HepG2 (cell line): ENCODE measurements around the gene POLR2F. TPM values are rescaled to one million over a fixed set of nuclear protein-coding genes. Genes with fewer than 3 reads are reported as not detected.

Experiments used
- ARID4A ChIP-seq: sonication (generic); formaldehyde crosslinking; IDR thresholded peaks from 2 replicates; pipeline ENCODE4 v1.5.0; 2020; ENCODE audit warnings: mild to moderate bottlenecking, missing genetic modification reagents, borderline replicate concordance
- ARID5B ChIP-seq: IDR thresholded peaks from 2 replicates; pipeline ENCODE4 v1.4.0; 2020; ENCODE audit warnings: mild to moderate bottlenecking, missing genetic modification reagents
- DMAP1 ChIP-seq: IDR thresholded peaks from 2 replicates; pipeline ENCODE4 v1.6.1; 2016
- DPF2 ChIP-seq: sonication (generic); formaldehyde crosslinking; IDR thresholded peaks from 2 replicates; pipeline ENCODE4 v1.4.0; 2020; ENCODE audit warnings: mild to moderate bottlenecking, low read depth, missing genetic modification reagents, borderline replicate concordance
- ELF3 ChIP-seq: IDR thresholded peaks from 2 replicates; pipeline ENCODE4 v1.6.1; 2016; ENCODE audit warnings: missing genetic modification reagents, missing compliant biosample characterization
- EP300 ChIP-seq, 3 experiments: sonication (generic) in 1 of 3; formaldehyde crosslinking in 1 of 3; IDR thresholded peaks; 2 replicates each; pipeline versions ENCODE4 v1.5.1 to v1.6.1; 2011 to 2020; ENCODE audit warnings: low read depth in 2 of 3, low read length in 2 of 3, borderline replicate concordance in 1 of 3, improper control_type of control experiment in 1 of 3, mild to moderate bottlenecking in 1 of 3, missing genetic modification reagents in 1 of 3, moderate library complexity in 1 of 3
- FOXO1 ChIP-seq: sonication (generic); formaldehyde crosslinking; IDR thresholded peaks from 2 replicates; pipeline ENCODE4 v1.4.0; 2020; ENCODE audit warnings: missing genetic modification reagents
- GATAD1 ChIP-seq: IDR thresholded peaks from 2 replicates; pipeline ENCODE4 v1.6.1; 2016; ENCODE audit warnings: missing genetic modification reagents, missing compliant biosample characterization
- GATAD2A ChIP-seq: IDR thresholded peaks from 2 replicates; pipeline ENCODE4 v1.6.1; 2016
- GFI1 ChIP-seq: sonication (generic); formaldehyde crosslinking; IDR thresholded peaks from 2 replicates; pipeline ENCODE4 v1.5.0; 2020; ENCODE audit warnings: missing genetic modification reagents, mild to moderate bottlenecking, borderline replicate concordance
- PHF21A ChIP-seq: sonication (generic); formaldehyde crosslinking; IDR thresholded peaks from 2 replicates; pipeline ENCODE4 v1.5.0; 2020; ENCODE audit warnings: mild to moderate bottlenecking, missing genetic modification reagents
- RXRB ChIP-seq: IDR thresholded peaks from 2 replicates; pipeline ENCODE4 v1.6.1; 2016; ENCODE audit warnings: borderline replicate concordance, missing genetic modification reagents, missing compliant biosample characterization
- SALL1 ChIP-seq: sonication (generic); formaldehyde crosslinking; IDR thresholded peaks from 2 replicates; pipeline ENCODE4 v1.8.0; 2022; ENCODE audit warnings: mild to moderate bottlenecking, missing genetic modification reagents
- SIX1 ChIP-seq: sonication (generic); formaldehyde crosslinking; IDR thresholded peaks from 2 replicates; pipeline ENCODE4 v1.4.0; 2020; ENCODE audit warnings: missing genetic modification reagents, borderline replicate concordance
- ZBTB21 ChIP-seq: sonication (generic); formaldehyde crosslinking; IDR thresholded peaks from 2 replicates; pipeline ENCODE4 v1.4.0; 2020; ENCODE audit warnings: missing genetic modification reagents
- ZNF710 ChIP-seq: sonication (generic); formaldehyde crosslinking; IDR thresholded peaks from 2 replicates; pipeline ENCODE4 v1.5.0; 2020; ENCODE audit warnings: mild to moderate bottlenecking, missing genetic modification reagents, borderline replicate concordance
- ZNF790 ChIP-seq: sonication (generic); formaldehyde crosslinking; IDR thresholded peaks from 2 replicates; pipeline ENCODE4 v1.8.0; 2022; ENCODE audit warnings: missing genetic modification reagents, mild to moderate bottlenecking, borderline replicate concordance
- polyA plus RNA-seq, 8 experiments: library from polyadenylated mRNA; depleted of rRNA in 3 of 8; stranded (reverse) in 7 of 8; unstranded in 1 of 8; fragments of >200 nt; fragmentation: Illumina TruSeq in 4 of 8; extraction: Trizol in 4 of 8; gene quantifications; 2 replicates each; pipeline versions ENCODE4 v1.2.1 to v1.2.3, GENCODE V29; 2011 to 2016; ENCODE audit warnings: low read depth in 4 of 8, missing spikeins in 1 of 8, mixed read lengths in 1 of 8; ENCODE audit not compliant: insufficient read depth in 1 of 8
- total RNA-seq, 5 experiments: library from RNA; depleted of rRNA; stranded (reverse); fragments of >200 nt; fragmentation: Illumina TruSeq; extraction: Trizol; gene quantifications; 2 replicates each; pipeline ENCODE4 v1.2.3, GENCODE V29; 2016; ENCODE audit warnings: low read depth in 1 of 5
- TF ChIP-seq, protein P1 (sequence below): IDR thresholded peaks from 2 replicates; pipeline ENCODE4 v1.6.1; 2016; ENCODE audit warnings: low read depth, control low read depth

The POLR2F gene
- total and polyA plus RNA-seq, 2 of the 13 experiments (the other 11 are each of a cell fraction or from before 2014, with no cell fraction given), result 135 to 158 TPM

DNA sequence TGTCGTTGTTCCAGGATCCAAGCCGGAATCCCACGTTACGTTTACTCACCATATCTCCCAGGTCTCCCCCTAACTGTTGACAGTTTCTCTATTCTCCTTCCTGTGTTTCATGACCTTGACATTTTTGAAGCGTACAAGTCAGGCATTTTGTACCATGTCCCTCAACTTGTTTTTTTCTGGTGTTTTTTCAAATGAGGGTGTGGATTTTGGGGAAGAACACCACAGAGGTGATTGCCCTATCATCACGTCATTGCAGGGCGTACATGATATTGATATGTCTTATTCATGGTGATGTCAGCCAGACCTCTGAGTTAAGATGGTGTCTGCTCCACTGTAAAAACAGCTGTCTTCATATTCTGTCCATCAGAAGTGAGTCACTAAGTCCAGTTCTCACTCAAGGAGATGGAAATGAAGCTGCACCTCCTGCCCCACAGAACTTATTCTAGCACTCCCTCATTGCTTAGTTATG, 59.1 kb downstream of the POLR2F start (continued):
- TF ChIP-seq, protein P1, sequence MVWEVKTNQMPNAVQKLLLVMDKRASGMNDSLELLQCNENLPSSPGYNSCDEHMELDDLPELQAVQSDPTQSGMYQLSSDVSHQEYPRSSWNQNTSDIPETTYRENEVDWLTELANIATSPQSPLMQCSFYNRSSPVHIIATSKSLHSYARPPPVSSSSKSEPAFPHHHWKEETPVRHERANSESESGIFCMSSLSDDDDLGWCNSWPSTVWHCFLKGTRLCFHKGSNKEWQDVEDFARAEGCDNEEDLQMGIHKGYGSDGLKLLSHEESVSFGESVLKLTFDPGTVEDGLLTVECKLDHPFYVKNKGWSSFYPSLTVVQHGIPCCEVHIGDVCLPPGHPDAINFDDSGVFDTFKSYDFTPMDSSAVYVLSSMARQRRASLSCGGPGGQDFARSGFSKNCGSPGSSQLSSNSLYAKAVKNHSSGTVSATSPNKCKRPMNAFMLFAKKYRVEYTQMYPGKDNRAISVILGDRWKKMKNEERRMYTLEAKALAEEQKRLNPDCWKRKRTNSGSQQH (CRISPR knock-in tag), result no peak
- TF ChIP-seq PHF21A (peak; percentile 55), EP300 (IDR thresholded peaks at IDR 0.05; ENCODE audit: low read depth in 2 of 2, low read length in 2 of 2) (peak in 1 of 2 experiments; percentile 62; a peak in 1 of 4 replicates), EP300 (CRISPR knock-in tag; IDR thresholded peaks at IDR 0.05; ENCODE audit: borderline replicate concordance) (no peak), DPF2 (peak; percentile 75; the same call in 1 of the 2 replicates), GATAD1 (CRISPR knock-in tag) (no peak), SALL1 (CRISPR knock-in tag) (peak; percentile 48; the same call in 1 of the 2 replicates), ZBTB21 (CRISPR knock-in tag) (peak; percentile 71), ARID4A (peak; percentile 45; the same call in 1 of the 2 replicates), ZNF710 (peak; percentile 38; the same call in 1 of the 2 replicates), GATAD2A (CRISPR knock-in tag) (peak; percentile 74), FOXO1 (CRISPR knock-in tag) (peak; percentile 81; the same call in 1 of the 2 replicates), ZNF790 (no peak), RXRB (CRISPR knock-in tag) (peak; percentile 69; the same call in 1 of the 2 replicates), ARID5B (peak; percentile 93), DMAP1 (CRISPR knock-in tag) (peak; percentile 31; the same call in 1 of the 2 replicates), SIX1 (CRISPR knock-in tag) (no peak), GFI1 (CRISPR knock-in tag) (0 out of 2 replicates have a peak, but pooled peaks have one; percentile 23), ELF3 (CRISPR knock-in tag) (peak; percentile 74)
